ENCODE measurements around the gene TARBP1. TPM values are rescaled to one million over a fixed set of nuclear protein-coding genes. Genes with fewer than 3 reads are reported as not detected.
A peak's percentile ranks its signal among the peaks of the same experiment; 100 is the strongest.

Gene TARBP1
- total RNA-seq, 1 donor from 2014 or later, result 24.6 TPM

- Histone ChIP-seq H3K36me3 (peaks cover 53% of the 10 kb centered on the region), H3K27me3 (ENCODE audit: low read depth) (no peaks in the 10 kb centered on the region), H3K4me1 (no peaks in the 10 kb centered on the region), H3K9me3 (no peaks in the 10 kb centered on the region), H3K4me3 (no peak overlapping the region), H3K27ac (no peak overlapping the region)
- TF ChIP-seq, protein P1, sequence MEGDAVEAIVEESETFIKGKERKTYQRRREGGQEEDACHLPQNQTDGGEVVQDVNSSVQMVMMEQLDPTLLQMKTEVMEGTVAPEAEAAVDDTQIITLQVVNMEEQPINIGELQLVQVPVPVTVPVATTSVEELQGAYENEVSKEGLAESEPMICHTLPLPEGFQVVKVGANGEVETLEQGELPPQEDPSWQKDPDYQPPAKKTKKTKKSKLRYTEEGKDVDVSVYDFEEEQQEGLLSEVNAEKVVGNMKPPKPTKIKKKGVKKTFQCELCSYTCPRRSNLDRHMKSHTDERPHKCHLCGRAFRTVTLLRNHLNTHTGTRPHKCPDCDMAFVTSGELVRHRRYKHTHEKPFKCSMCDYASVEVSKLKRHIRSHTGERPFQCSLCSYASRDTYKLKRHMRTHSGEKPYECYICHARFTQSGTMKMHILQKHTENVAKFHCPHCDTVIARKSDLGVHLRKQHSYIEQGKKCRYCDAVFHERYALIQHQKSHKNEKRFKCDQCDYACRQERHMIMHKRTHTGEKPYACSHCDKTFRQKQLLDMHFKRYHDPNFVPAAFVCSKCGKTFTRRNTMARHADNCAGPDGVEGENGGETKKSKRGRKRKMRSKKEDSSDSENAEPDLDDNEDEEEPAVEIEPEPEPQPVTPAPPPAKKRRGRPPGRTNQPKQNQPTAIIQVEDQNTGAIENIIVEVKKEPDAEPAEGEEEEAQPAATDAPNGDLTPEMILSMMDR (IDR thresholded peaks at IDR 0.05), result no peak
- intact Hi-C loops (cut with DNase I), result no loop called here
- no peak for ATAC-seq
- no peak for DNase-seq
Measured at GRCh38 chr1:234412830-234413229, 66.1 kb downstream of the TARBP1 start.

DNA sequence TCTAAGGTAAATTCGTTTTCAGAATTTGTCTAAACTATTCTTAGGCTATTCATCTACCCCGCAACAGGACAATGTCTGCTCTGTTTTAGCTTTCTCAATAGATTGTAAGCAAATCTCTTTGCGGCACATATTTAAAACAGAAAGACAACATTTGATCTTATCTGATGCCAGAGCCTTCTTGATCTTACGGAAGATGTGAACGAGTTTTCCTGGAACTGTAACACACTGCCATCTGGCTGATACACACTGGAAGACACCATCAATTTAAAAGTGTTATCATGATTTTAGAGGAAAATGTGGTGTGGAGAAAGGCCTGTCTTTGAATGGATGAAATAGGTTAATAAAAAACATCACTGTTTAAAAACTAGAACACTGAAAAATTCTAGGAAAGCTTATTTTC is 69.7 kb downstream of the TARBP1 start:
- DNase-seq, result no peak
- Histone ChIP-seq H3K4me3 (no peak overlapping the region), H3K4me1 (no peaks in the 10 kb centered on the region), H3K36me3 (peaks cover 29% of the 10 kb centered on the region), H3K27ac (no peak overlapping the region), H3K27me3 (ENCODE audit: low read depth) (no peaks in the 10 kb centered on the region), H3K9me3 (no peaks in the 10 kb centered on the region)
- TF ChIP-seq, protein P1 (IDR thresholded peaks at IDR 0.05), result no peak
- no peak for ATAC-seq
- intact Hi-C loops (cut with DNase I), result no loop called here

DNA sequence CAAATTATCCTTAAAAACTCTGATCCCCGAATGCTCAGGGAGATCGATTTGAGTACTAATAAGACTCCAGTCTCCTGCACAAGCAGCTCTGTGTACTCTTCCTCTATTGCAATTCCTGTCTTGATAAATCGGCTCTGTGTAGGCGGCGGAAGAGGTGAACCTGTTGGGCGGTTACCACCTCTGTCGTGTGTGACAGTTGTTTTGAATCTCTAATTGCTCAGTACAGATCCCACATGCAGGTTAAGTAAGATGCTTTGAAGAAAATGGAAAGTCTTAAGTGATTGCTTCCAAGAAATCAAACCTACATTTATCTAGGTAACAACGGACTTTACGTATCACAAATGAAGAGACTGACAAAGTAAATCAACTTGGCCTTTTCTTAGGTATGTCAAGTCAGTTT is 70.2 kb downstream of the TARBP1 start:
- no peaks in the 10 kb centered on the region for H3K9me3 ChIP-seq
- no peaks in the 10 kb centered on the region for H3K4me1 ChIP-seq
- ATAC-seq, result no peak
- H3K36me3 ChIP-seq, result peaks cover 25% of the 10 kb centered on the region
- intact Hi-C loops (cut with DNase I), result no loop called here
- no peak for DNase-seq
- no peaks in the 10 kb centered on the region for H3K27me3 ChIP-seq (ENCODE audit: low read depth)
- H3K27ac ChIP-seq, result no peak overlapping the region
- no peak overlapping the region for H3K4me3 ChIP-seq
- TF ChIP-seq, protein P1 (IDR thresholded peaks at IDR 0.05), result no peak

DNA sequence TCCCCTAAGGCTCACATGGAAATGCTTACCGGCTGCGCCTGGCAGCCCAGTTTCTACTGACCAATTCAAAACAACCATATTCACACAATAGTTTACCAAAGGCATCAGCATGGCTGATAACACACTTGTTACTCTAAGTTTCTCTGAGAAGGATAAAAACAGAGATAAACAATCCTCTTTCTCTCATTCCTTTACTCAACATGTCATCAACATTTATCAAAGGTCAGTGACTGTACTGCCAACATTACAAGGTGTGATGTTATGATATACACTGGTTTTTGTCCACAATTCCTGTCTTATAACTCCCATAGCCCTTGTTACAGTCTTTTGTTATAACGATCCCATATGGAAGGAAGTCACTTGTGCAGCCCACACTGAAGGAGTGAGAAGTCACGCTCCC is 72.1 kb downstream of the TARBP1 start:
- no peak for DNase-seq
- TF ChIP-seq, protein P1 (IDR thresholded peaks at IDR 0.05), result no peak
- Histone ChIP-seq H3K9me3 (no peaks in the 10 kb centered on the region), H3K27me3 (ENCODE audit: low read depth) (no peaks in the 10 kb centered on the region), H3K4me3 (no peak overlapping the region), H3K36me3 (peaks cover 11% of the 10 kb centered on the region), H3K27ac (no peak overlapping the region), H3K4me1 (no peaks in the 10 kb centered on the region)
- no peak for ATAC-seq
- intact Hi-C loops (cut with DNase I), result no loop called here

GRCh38 chr1:234405676-234406075 is 73.3 kb downstream of the TARBP1 start:
- Histone ChIP-seq H3K4me3 (no peak overlapping the region), H3K4me1 (no peaks in the 10 kb centered on the region), H3K9me3 (no peaks in the 10 kb centered on the region), H3K27me3 (ENCODE audit: low read depth) (no peaks in the 10 kb centered on the region), H3K36me3 (peaks cover 5% of the 10 kb centered on the region), H3K27ac (no peak overlapping the region)
- DNase-seq, result no peak
- peak in 1 of 2 donors; percentile 27 for ATAC-seq
- TF ChIP-seq, protein P1 (IDR thresholded peaks at IDR 0.05), result no peak
- intact Hi-C loops (cut with DNase I), result no loop called here

- H3K27ac ChIP-seq, result no peak overlapping the region
- no peaks in the 10 kb centered on the region for H3K9me3 ChIP-seq
- TF ChIP-seq, protein P1 (IDR thresholded peaks at IDR 0.05), result no peak
- ATAC-seq, result no peak
- H3K27me3 ChIP-seq (ENCODE audit: low read depth), result no peaks in the 10 kb centered on the region
- no peaks in the 10 kb centered on the region for H3K36me3 ChIP-seq
- intact Hi-C loops (cut with DNase I), result no loop called here
- no peak for DNase-seq
- H3K4me3 ChIP-seq, result no peak overlapping the region
- peaks cover 5% of the 10 kb centered on the region for H3K4me1 ChIP-seq
Measured at GRCh38 chr1:234402939-234403338, 76.0 kb downstream of the TARBP1 start.

All from lower lobe of right lung (tissue), 2 donors.